NCI-H1092 (cell line): Measurements from ENCODE around the gene CCR7.
A peak's percentile ranks its signal among the peaks of the same experiment; 100 is the strongest.
"Not testable (repeated sequence)": the region's sequence is repeated elsewhere in the genome, so short reads cannot be mapped to it uniquely, and the experiment has no call there.

Experiments used
- DNase-seq: peaks from one replicate; lab custom pipeline; 2025; lab: John Stamatoyannopoulos, UW

CCR7 gene

GRCh38 chr17:40551091-40551878, 14.0 kb downstream of the CCR7 start:
- DNase-seq = no peak

GRCh38 chr17:40550608-40551007, 14.7 kb downstream of the CCR7 start:
- DNase-seq = no peak

- peak; percentile 12 for DNase-seq
Observed at GRCh38 chr17:40548982-40549685, 16.1 kb downstream of the CCR7 start.

- no peak for DNase-seq
Observed at GRCh38 chr17:40548491-40548981, 16.7 kb downstream of the CCR7 start.

- no peak for DNase-seq
Observed at GRCh38 chr17:40547785-40548478, 17.3 kb downstream of the CCR7 start.

GRCh38 chr17:40547079-40547784, 18.0 kb downstream of the CCR7 start:
- peak; percentile 77 for DNase-seq

- not testable (repeated sequence) for DNase-seq
Observed at GRCh38 chr17:40546497-40546896, 18.8 kb downstream of the CCR7 start.

GRCh38 chr17:40545660-40546059, 19.6 kb downstream of the CCR7 start:
- no peak for DNase-seq

- no peak for DNase-seq
Observed at GRCh38 chr17:40542558-40543411, 22.5 kb downstream of the CCR7 start.

- DNase-seq = no peak
Observed at GRCh38 chr17:40541873-40542557, 23.3 kb downstream of the CCR7 start.

GRCh38 chr17:40541060-40541872, 24.0 kb downstream of the CCR7 start:
- no peak for DNase-seq

GRCh38 chr17:40540448-40540847, 24.8 kb downstream of the CCR7 start:
- DNase-seq = no peak

- DNase-seq = no peak
Observed at GRCh38 chr17:40539711-40540411, 25.4 kb downstream of the CCR7 start.

GRCh38 chr17:40538936-40539705, 26.2 kb downstream of the CCR7 start:
- DNase-seq = no peak

GRCh38 chr17:40538019-40538935, 27.0 kb downstream of the CCR7 start:
- DNase-seq = no peak

GRCh38 chr17:40536295-40537171, 28.7 kb downstream of the CCR7 start:
- no peak for DNase-seq
